Lung (tissue), 12 donors: ENCODE data around the gene CACNA1C. TPM values are rescaled to one million over a fixed set of nuclear protein-coding genes. Genes with fewer than 3 reads are reported as not detected.

Source experiments
- ATAC-seq: fragments of 200-7000 bp; cut with Tn5 transposase; one replicate; pipeline ENCODE4 v1.9.1; 2020; ENCODE audit warnings: moderate number of reproducible peaks; ENCODE audit not compliant: insufficient read depth, low FRiP score
- DNase-seq, 3 donors: peaks; one replicate each; pipeline ENCODE4 v3.0.0-alpha.2; 2013 to 2017
- H3K27ac ChIP-seq, 2 donors: one replicate each; pipeline ENCODE4 v1.5.1; 2013; ENCODE audit warnings: mild to moderate bottlenecking in 2 of 2, moderate library complexity in 2 of 2, control low read depth in 1 of 2, inconsistent platforms in 1 of 2, low read depth in 1 of 2, low read length in 1 of 2
- H3K27me3 ChIP-seq, 3 donors: one replicate each; pipeline ENCODE4 v1.5.1; 2013; ENCODE audit warnings: low read length in 2 of 3; ENCODE audit not compliant: control insufficient read depth in 3 of 3, insufficient read depth in 3 of 3
- H3K36me3 ChIP-seq, 4 donors: one replicate each; pipeline ENCODE4 v1.5.1; 2013; ENCODE audit warnings: low read length in 4 of 4, mild to moderate bottlenecking in 1 of 4, moderate library complexity in 1 of 4; ENCODE audit not compliant: control insufficient read depth in 4 of 4, insufficient read depth in 4 of 4
- H3K4me1 ChIP-seq, 5 donors: one replicate each; pipeline ENCODE4 v1.5.1; 2013; ENCODE audit warnings: low read length in 5 of 5, mild to moderate bottlenecking in 2 of 5, moderate library complexity in 1 of 5; ENCODE audit not compliant: control insufficient read depth in 5 of 5, insufficient read depth in 5 of 5
- H3K4me3 ChIP-seq: one replicate; pipeline ENCODE4 v1.5.1; 2013; ENCODE audit warnings: mild to moderate bottlenecking, control low read depth, moderate library complexity
- H3K9ac ChIP-seq, 2 donors: one replicate each; pipeline ENCODE4 v1.5.1; 2013; ENCODE audit warnings: low read length in 2 of 2, control low read depth in 1 of 2; ENCODE audit not compliant: insufficient read depth in 1 of 2
- H3K9me3 ChIP-seq, 4 donors: one replicate each; pipeline ENCODE4 v1.5.1; 2013; ENCODE audit warnings: low read length in 3 of 4, mild to moderate bottlenecking in 1 of 4, moderate library complexity in 1 of 4; ENCODE audit not compliant: control insufficient read depth in 4 of 4, insufficient read depth in 3 of 4
- WGBS, 2 donors: extraction: QIAGEN DNeasy Blood & Tissue Kit; methylation state at CpG; one replicate each; pipeline ENCODE4 v1.1.7; 2013; 5-methylcytosine and 5-hydroxymethylcytosine counted together
- polyA plus RNA-seq, 2 donors: library from polyadenylated mRNA; stranded (reverse); fragments of 200-250 nt; gene quantifications; one replicate each; pipeline ENCODE4 v1.2.1, GENCODE V29; 2013
- total RNA-seq, 2 donors: library from RNA; depleted of rRNA in 1 of 2; stranded (reverse); fragments of >200 nt in 1 of 2; gene quantifications; one replicate each; pipeline ENCODE4 v1.2.1, GENCODE V29; 2014 to 2021
- TF ChIP-seq, protein P1 (sequence below): IDR thresholded peaks from 2 replicates; pipeline ENCODE4 v1.5.1; 2012; ENCODE audit warnings: mild to moderate bottlenecking; ENCODE audit errors: control extremely low read depth, extremely low read depth
- donor health status: control.
- donor health status: control.
- donor health status: Bipolar disorder and iron deficiency.
- donor health status: healthy.
- donor health status: DM: yes; HTN: yes; CAD: no.

Gene CACNA1C
- total and polyA plus RNA-seq, 4 donors, result 3.2 to 17.5 (median 7.5) TPM

DNA sequence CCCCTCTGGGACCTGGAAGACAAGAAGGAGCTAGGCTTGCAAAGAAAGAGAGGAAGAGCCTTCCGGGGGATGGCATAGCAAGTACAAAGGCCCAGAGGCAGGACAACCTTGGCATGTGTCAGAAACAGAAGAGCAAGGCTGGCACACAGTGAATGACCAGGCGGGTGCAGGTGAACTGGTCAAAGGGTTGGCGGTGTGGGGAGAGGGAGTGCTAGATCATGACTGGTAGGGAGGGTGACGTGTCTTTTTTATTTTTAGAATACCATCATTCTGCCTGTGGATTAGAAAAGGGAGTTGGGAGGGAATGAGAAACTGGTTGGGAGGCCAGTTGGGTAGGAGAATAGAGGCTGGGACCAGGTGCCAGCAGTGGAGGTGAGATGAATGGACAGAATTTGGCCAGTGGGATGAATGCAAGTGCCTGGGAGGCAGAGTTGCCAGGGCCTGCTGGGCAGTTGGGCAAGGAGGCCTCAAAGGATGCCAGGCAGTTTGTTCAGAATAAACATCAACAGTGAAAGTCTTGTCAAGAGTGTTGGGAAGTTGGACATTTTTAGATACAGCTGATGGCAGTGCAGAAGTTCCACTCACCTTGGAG, 168.3 kb downstream of the CACNA1C start:
- WGBS, 2 donors, result 91 to 93% methylated on average over 4 of the region's 4 CpGs
- ATAC-seq, result no peak
- Histone ChIP-seq H3K9me3 (no peaks in the 10 kb centered on the region), H3K4me1 (peaks cover 0 to 23% (median 5%) of the 10 kb centered on the region in 5 donors), H3K36me3 (no peaks in the 10 kb centered on the region), H3K27me3 (no peaks in the 10 kb centered on the region), H3K27ac (peak overlapping the region in 1 of 2 donors; percentile 90), H3K4me3 (no peak overlapping the region), H3K9ac (no peak overlapping the region)
- no peak for DNase-seq
- TF ChIP-seq, protein P1, sequence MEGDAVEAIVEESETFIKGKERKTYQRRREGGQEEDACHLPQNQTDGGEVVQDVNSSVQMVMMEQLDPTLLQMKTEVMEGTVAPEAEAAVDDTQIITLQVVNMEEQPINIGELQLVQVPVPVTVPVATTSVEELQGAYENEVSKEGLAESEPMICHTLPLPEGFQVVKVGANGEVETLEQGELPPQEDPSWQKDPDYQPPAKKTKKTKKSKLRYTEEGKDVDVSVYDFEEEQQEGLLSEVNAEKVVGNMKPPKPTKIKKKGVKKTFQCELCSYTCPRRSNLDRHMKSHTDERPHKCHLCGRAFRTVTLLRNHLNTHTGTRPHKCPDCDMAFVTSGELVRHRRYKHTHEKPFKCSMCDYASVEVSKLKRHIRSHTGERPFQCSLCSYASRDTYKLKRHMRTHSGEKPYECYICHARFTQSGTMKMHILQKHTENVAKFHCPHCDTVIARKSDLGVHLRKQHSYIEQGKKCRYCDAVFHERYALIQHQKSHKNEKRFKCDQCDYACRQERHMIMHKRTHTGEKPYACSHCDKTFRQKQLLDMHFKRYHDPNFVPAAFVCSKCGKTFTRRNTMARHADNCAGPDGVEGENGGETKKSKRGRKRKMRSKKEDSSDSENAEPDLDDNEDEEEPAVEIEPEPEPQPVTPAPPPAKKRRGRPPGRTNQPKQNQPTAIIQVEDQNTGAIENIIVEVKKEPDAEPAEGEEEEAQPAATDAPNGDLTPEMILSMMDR, result no peak

DNA sequence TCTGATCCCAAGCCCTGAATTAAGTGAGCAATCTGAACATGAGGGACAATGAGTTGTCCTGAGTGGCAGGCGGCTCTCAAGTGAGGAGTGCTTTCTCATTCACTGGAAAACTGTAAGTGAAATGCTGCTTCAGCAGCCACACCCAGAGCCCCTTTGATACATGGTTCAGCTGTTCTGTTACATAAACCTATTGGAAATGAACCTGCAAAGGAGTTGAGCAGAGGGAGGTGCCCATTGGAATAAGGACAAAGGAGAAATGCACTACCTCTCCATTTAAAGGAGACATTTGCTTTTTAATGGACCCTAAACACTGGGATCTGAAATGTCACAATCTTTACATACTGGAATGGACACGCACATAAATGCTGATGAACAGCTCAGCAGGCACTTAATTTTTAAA, 169.9 kb downstream of the CACNA1C start:
- no peak overlapping the region for H3K4me3 ChIP-seq
- no peaks in the 10 kb centered on the region for H3K9me3 ChIP-seq
- TF ChIP-seq, protein P1, result no peak
- H3K36me3 ChIP-seq, result no peaks in the 10 kb centered on the region
- no peak overlapping the region for H3K9ac ChIP-seq
- no peak for ATAC-seq
- no peak for DNase-seq
- peak overlapping the region in 1 of 2 donors; percentile 27 for H3K27ac ChIP-seq
- H3K27me3 ChIP-seq, result no peaks in the 10 kb centered on the region
- H3K4me1 ChIP-seq, result peaks cover 0 to 23% (median 5%) of the 10 kb centered on the region in 5 donors
- 73 to 95% methylated on average over 2 of the region's 2 CpGs for WGBS, 2 donors

DNA sequence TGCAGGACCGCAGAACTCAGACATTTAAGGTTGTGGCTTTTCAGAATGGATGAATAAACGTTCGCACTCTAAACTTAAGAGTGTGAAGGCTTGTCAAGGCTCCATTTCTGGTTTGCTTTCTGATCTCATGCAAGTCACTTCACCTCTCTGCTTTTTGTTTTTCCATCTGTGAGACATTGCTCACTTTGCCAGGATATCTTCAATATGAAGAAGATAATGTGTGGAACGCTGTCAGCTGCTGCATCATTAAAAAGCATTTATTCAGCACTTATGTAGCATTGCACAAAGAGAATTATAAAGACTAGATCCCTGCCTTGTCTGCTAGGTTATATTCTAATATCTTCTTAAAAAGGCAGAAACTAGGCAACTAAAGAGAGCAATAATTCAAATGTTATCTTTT, 172.2 kb downstream of the CACNA1C start:
- TF ChIP-seq, protein P1, result no peak
- H3K36me3 ChIP-seq, result no peaks in the 10 kb centered on the region
- peak in 1 of 3 donors; percentile 35 for DNase-seq
- ATAC-seq, result no peak
- no peak overlapping the region for H3K27ac ChIP-seq
- 78 to 91% methylated on average over 4 of the region's 4 CpGs for WGBS, 2 donors
- no peak overlapping the region for H3K9ac ChIP-seq
- H3K9me3 ChIP-seq, result peaks cover 0 to 2% (median 0%) of the 10 kb centered on the region in 4 donors
- H3K4me1 ChIP-seq, result peaks cover 0 to 25% (median 5%) of the 10 kb centered on the region in 5 donors
- H3K27me3 ChIP-seq, result peaks cover 0 to 2% (median 0%) of the 10 kb centered on the region in 3 donors
- H3K4me3 ChIP-seq, result no peak overlapping the region
